ENCODE measurements around the gene GARIN5A.
"Not testable (repeated sequence)": the region's sequence is repeated elsewhere in the genome, so short reads cannot be mapped to it uniquely, and the experiment has no call there.

The GARIN5A gene

GRCh38 chr19:50480281-50481111 is 3.8 kb upstream of the GARIN5A start:
- Histone ChIP-seq H3K36me3 (ENCODE audit: control insufficient read depth, insufficient read depth, low read length) (peaks cover 14% of the 10 kb centered on the region), H3K9ac (ENCODE audit: low read length) (no peak overlapping the region), H3K4me1 (ENCODE audit: control insufficient read depth, insufficient read depth, low read length) (peaks cover 8% of the 10 kb centered on the region), H3K9me3 (ENCODE audit: control insufficient read depth, low read length) (no peaks in the 10 kb centered on the region), H3K4me3 (ENCODE audit: low read length) (no peak overlapping the region), H3K27me3 (ENCODE audit: control insufficient read depth, insufficient read depth, low read length) (no peaks in the 10 kb centered on the region)

GRCh38 chr19:50479761-50480251 is 3.2 kb upstream of the GARIN5A start:
- Histone ChIP-seq H3K9ac (ENCODE audit: low read length) (no peak overlapping the region), H3K4me1 (ENCODE audit: control insufficient read depth, insufficient read depth, low read length) (peaks cover 8% of the 10 kb centered on the region), H3K9me3 (ENCODE audit: control insufficient read depth, low read length) (no peaks in the 10 kb centered on the region), H3K36me3 (ENCODE audit: control insufficient read depth, insufficient read depth, low read length) (peaks cover 14% of the 10 kb centered on the region), H3K4me3 (ENCODE audit: low read length) (no peak overlapping the region), H3K27me3 (ENCODE audit: control insufficient read depth, insufficient read depth, low read length) (no peaks in the 10 kb centered on the region)

DNA sequence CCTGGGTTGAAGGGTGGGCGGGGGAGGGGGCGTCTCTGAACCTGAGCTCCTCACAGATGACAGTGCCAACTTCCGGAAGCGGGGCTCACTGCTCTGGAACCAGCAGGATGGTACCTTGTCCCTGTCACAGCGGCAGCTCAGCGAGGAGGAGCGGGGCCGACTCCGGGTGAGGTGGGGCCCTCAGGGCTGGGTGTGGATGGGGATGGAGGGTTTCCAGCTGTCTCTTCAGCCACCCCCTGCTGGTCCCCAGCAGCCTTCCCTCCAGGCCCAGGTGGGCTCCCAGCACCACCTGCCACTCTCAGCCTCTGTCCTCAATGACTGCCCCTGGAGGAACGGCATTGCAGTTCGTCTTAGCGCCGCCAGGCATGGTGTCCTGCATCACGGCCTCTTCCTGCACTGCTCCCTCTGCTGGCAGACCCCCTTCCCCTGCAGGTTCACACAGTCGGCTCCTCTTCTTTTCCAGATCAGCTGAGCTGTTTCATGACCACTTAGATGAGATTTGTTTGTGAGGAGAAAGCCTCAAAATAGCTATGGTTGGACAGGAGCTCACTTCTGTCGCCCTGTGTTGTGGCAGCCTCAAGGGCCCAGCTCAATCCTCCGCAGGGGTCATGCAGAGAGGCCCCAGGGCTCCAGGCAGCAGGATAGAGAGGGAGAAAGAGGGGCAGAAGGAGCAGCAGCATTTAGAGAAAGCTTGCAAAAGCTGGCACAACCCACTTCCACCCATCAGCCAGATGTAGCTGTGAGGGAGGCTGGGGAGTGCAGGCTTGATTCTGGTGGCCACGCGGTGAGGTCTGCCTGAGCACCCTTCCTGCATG is 2.5 kb upstream of the GARIN5A start:
- peaks cover 8% of the 10 kb centered on the region for H3K4me1 ChIP-seq (ENCODE audit: control insufficient read depth, insufficient read depth, low read length)
- H3K27me3 ChIP-seq (ENCODE audit: control insufficient read depth, insufficient read depth, low read length): no peaks in the 10 kb centered on the region
- no peak overlapping the region for H3K4me3 ChIP-seq (ENCODE audit: low read length)
- H3K9me3 ChIP-seq (ENCODE audit: control insufficient read depth, low read length): no peaks in the 10 kb centered on the region
- H3K36me3 ChIP-seq (ENCODE audit: control insufficient read depth, insufficient read depth, low read length): peaks cover 14% of the 10 kb centered on the region
- H3K9ac ChIP-seq (ENCODE audit: low read length): no peak overlapping the region

DNA sequence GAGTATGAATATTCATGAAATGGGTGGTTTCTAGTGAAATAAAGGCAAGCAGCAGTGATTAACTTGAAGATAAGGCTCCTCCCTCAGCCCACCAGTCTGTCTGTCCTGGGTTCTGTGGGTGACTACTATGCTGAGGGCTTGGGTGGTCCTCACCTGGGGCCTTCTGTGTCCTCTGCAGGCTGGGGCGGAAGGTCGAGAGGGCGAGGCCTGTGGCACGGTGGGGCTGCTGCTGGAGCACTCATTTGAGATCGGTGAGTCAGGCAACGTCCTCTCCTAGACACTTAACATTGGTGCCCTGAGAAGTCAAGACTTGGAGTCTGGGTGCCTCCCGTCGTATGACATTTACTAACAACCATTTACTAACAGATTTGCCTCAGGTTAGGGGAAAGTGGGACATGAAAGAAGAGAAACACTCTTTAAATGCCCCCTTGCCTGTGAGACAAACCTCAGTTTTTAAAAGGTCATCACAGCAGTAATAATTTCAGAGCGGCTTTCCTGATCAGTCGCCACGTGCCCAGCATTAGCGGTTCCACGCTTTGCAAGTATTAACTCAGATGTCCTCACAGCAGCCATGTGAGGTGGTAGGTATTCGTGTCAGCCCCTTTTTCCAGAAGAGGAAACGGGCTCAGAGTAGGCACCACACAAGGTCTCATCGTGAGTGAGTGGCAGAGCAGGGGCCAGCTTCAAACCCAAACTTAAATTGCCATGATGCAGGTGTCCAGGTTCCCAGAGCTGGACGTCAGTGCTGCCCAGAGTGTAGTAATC is 1.3 kb upstream of the GARIN5A start:
- no peaks in the 10 kb centered on the region for H3K27me3 ChIP-seq (ENCODE audit: control insufficient read depth, insufficient read depth, low read length)
- H3K36me3 ChIP-seq (ENCODE audit: control insufficient read depth, insufficient read depth, low read length): peaks cover 10% of the 10 kb centered on the region
- peaks cover 8% of the 10 kb centered on the region for H3K4me1 ChIP-seq (ENCODE audit: control insufficient read depth, insufficient read depth, low read length)
- H3K4me3 ChIP-seq (ENCODE audit: low read length): no peak overlapping the region
- H3K9ac ChIP-seq (ENCODE audit: low read length): no peak overlapping the region
- no peaks in the 10 kb centered on the region for H3K9me3 ChIP-seq (ENCODE audit: control insufficient read depth, low read length)

DNA sequence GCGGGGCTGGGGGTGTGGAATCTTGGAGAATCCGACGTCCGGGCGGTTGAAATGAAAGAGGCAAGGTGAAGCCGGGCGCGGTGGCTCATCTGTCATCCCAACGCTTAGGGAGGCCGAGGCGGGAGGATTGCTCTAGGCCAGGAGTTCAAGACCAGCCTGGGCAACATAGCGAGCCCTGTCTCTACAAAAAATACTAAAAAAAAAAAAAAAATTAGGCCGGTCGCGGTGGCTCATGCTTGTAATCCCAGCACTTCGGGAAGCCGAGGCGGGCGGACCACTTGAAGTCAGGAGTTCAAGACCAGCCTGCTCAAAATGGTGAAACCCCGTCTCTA is 225 bp upstream of the GARIN5A start:
- no peaks in the 10 kb centered on the region for H3K9me3 ChIP-seq (ENCODE audit: control insufficient read depth, low read length)
- no peaks in the 10 kb centered on the region for H3K27me3 ChIP-seq (ENCODE audit: control insufficient read depth, insufficient read depth, low read length)
- H3K9ac ChIP-seq (ENCODE audit: low read length): peak overlapping the region; percentile 93
- H3K4me1 ChIP-seq (ENCODE audit: control insufficient read depth, insufficient read depth, low read length): peaks cover 8% of the 10 kb centered on the region
- H3K4me3 ChIP-seq (ENCODE audit: low read length): peak overlapping the region; percentile 98
- H3K36me3 ChIP-seq (ENCODE audit: control insufficient read depth, insufficient read depth, low read length): peaks cover 9% of the 10 kb centered on the region

GRCh38 chr19:50475736-50476223 is 868 bp downstream of the GARIN5A start:
- Histone ChIP-seq H3K9me3 (ENCODE audit: control insufficient read depth, low read length) (no peaks in the 10 kb centered on the region), H3K27me3 (ENCODE audit: control insufficient read depth, insufficient read depth, low read length) (no peaks in the 10 kb centered on the region), H3K4me1 (ENCODE audit: control insufficient read depth, insufficient read depth, low read length) (peaks cover 8% of the 10 kb centered on the region), H3K36me3 (ENCODE audit: control insufficient read depth, insufficient read depth, low read length) (peaks cover 9% of the 10 kb centered on the region), H3K4me3 (ENCODE audit: low read length) (no peak overlapping the region), H3K9ac (ENCODE audit: low read length) (no peak overlapping the region)

- Histone ChIP-seq H3K27me3 (ENCODE audit: control insufficient read depth, insufficient read depth, low read length) (no peaks in the 10 kb centered on the region), H3K9me3 (ENCODE audit: control insufficient read depth, low read length) (no peaks in the 10 kb centered on the region), H3K36me3 (ENCODE audit: control insufficient read depth, insufficient read depth, low read length) (peaks cover 9% of the 10 kb centered on the region), H3K9ac (ENCODE audit: low read length) (no peak overlapping the region), H3K4me1 (ENCODE audit: control insufficient read depth, insufficient read depth, low read length) (peaks cover 8% of the 10 kb centered on the region), H3K4me3 (ENCODE audit: low read length) (no peak overlapping the region)
Observed at GRCh38 chr19:50475101-50475568, 1.5 kb downstream of the GARIN5A start.

- H3K4me1 ChIP-seq (ENCODE audit: control insufficient read depth, insufficient read depth, low read length); H3K9ac ChIP-seq (ENCODE audit: low read length); H3K27me3 ChIP-seq (ENCODE audit: control insufficient read depth, insufficient read depth, low read length); H3K36me3 ChIP-seq (ENCODE audit: control insufficient read depth, insufficient read depth, low read length); H3K4me3 ChIP-seq (ENCODE audit: low read length); H3K9me3 ChIP-seq (ENCODE audit: control insufficient read depth, low read length): not testable (repeated sequence)
Observed at GRCh38 chr19:50473336-50473735, 3.3 kb downstream of the GARIN5A start.

DNA sequence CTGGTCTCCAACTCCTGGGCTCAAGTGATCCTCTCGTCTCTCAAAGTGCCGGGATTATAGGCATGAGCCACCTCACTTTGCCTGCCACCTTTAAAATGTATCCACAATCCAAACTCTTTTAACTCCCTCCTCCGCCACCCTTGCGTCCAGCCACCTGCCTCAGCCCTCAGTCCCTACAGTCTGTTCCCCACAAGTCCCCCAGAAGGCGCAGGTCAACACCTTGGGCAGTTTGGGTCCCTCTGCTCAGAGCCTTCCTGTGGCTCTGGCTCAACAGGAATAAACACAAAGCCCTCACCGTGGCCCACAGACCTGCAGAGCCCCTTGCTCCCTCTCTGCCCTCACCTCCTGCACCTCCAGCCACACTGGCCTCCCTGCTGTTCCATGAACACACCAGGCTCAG is 7.8 kb downstream of the GARIN5A start:
- Histone ChIP-seq H3K9me3 (ENCODE audit: control insufficient read depth, low read length) (no peaks in the 10 kb centered on the region), H3K9ac (ENCODE audit: low read length) (no peak overlapping the region), H3K4me1 (ENCODE audit: control insufficient read depth, insufficient read depth, low read length) (peaks cover 9% of the 10 kb centered on the region), H3K27me3 (ENCODE audit: control insufficient read depth, insufficient read depth, low read length) (peaks cover 6% of the 10 kb centered on the region), H3K4me3 (ENCODE audit: low read length) (no peak overlapping the region), H3K36me3 (ENCODE audit: control insufficient read depth, insufficient read depth, low read length) (no peaks in the 10 kb centered on the region)

DNA sequence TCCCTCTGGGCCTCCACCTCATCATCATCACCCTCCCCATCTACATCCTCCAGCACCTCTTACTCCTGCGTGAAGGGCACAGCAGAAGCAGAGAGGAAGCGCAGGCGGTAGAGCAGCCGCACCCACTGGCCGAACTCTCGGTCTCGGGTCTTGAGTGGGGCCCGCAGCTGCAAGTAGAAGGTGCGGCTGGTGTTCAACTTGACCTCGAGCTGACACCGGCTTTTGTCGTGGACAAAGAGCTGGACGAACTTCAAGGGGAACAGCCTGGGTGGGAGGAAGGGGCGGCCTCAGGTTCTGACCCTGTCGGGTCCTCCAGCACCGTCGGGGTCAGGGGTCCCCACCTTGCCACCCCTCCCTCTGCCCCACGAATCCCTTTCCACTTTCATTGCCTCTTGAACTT is 9.1 kb downstream of the GARIN5A start:
- Histone ChIP-seq H3K9me3 (ENCODE audit: control insufficient read depth, low read length) (no peaks in the 10 kb centered on the region), H3K36me3 (ENCODE audit: control insufficient read depth, insufficient read depth, low read length) (no peaks in the 10 kb centered on the region), H3K27me3 (ENCODE audit: control insufficient read depth, insufficient read depth, low read length) (peaks cover 6% of the 10 kb centered on the region)

GRCh38 chr19:50466706-50467039 is 10.0 kb downstream of the GARIN5A start:
- Histone ChIP-seq H3K27me3 (ENCODE audit: control insufficient read depth, insufficient read depth, low read length) (peaks cover 8% of the 10 kb centered on the region), H3K4me1 (ENCODE audit: control insufficient read depth, insufficient read depth, low read length) (peaks cover 9% of the 10 kb centered on the region), H3K9ac (ENCODE audit: low read length) (no peak overlapping the region), H3K36me3 (ENCODE audit: control insufficient read depth, insufficient read depth, low read length) (no peaks in the 10 kb centered on the region), H3K9me3 (ENCODE audit: control insufficient read depth, low read length) (no peaks in the 10 kb centered on the region), H3K4me3 (ENCODE audit: low read length) (no peak overlapping the region)

More for the DNA sequence above, 9.1 kb downstream of the GARIN5A start:
- Histone ChIP-seq H3K4me3 (ENCODE audit: low read length) (no peak overlapping the region), H3K9ac (ENCODE audit: low read length) (no peak overlapping the region), H3K4me1 (ENCODE audit: control insufficient read depth, insufficient read depth, low read length) (peaks cover 9% of the 10 kb centered on the region)

Data from mucosa of stomach (tissue), 1 donor.